ENCODE data around the gene IKZF3. TPM values are rescaled to one million over a fixed set of nuclear protein-coding genes. Genes with fewer than 3 reads are reported as not detected.
"Not testable (repeated sequence)": the region's sequence is repeated elsewhere in the genome, so short reads cannot be mapped to it uniquely, and the experiment has no call there.

IKZF3 gene
- total RNA-seq, 2 experiments from 2014 or later: 39.7 to 39.9 TPM

- DNase-seq (peak in 1 of 14 experiments; percentile 12), ATAC-seq (ENCODE audit: poor library complexity) (no peak)
- Mint-ChIP-seq H3K9me3 (no peaks in the 10 kb centered on the region), H3K36me3 (ENCODE audit: low read depth) (peaks cover 32% of the 10 kb centered on the region), H3K27ac (peak overlapping the region; percentile 88), H3K4me1 (ENCODE audit: low read depth) (peaks cover 17% of the 10 kb centered on the region), H3K27me3 (no peaks in the 10 kb centered on the region), H3K4me3 (peak overlapping the region; percentile 91)
- H3K27ac ChIP-seq (ENCODE audit: low read depth in 1 of 2, low read length in 2 of 2): no peak overlapping the region
- H3K27me3 ChIP-seq (ENCODE audit: control insufficient read depth in 1 of 2, insufficient read depth in 2 of 2, low read length in 2 of 2): no peaks in the 10 kb centered on the region
- ChIA-PET POLR2A (interaction anchor here (0.7 to 3.3 kb wide), 13 partner anchors 25 to 286 kb away, joined by 3 to 26 read pairs (median 8); partner anchors contain the start of genes CSF3, IKZF3, LRRC3C and ORMDL3), CTCF (interaction anchor here (0.7 to 3.6 kb wide), 15 partner anchors 24 to 905 kb away, joined by 3 to 43 read pairs (median 8); partner anchors contain the start of genes IKZF3 and PSMD3)
- peaks cover 30% of the 10 kb centered on the region for H3K36me3 ChIP-seq (ENCODE audit: insufficient read depth, low read length)
- intact Hi-C loops (cut with DNase I, micrococcal nuclease): loop anchor here in 1 of 2 experiments (2.0 to 5.0 kb wide), 2 partner anchors 43 to 92 kb away; partner anchors contain the start of gene STARD3
- peak overlapping the region; percentile 79 for H3K4me3 ChIP-seq (ENCODE audit: low read length)
- no peak for TF ChIP-seq CTCF (IDR thresholded peaks at IDR 0.05)
- H3K4me1 ChIP-seq (ENCODE audit: insufficient read depth, low read length): peaks cover 23% of the 10 kb centered on the region
- no peaks in the 10 kb centered on the region for H3K9me3 ChIP-seq (ENCODE audit: control insufficient read depth in 1 of 2, insufficient read depth in 1 of 2, low read length in 2 of 2)
Observed at GRCh38 chr17:39729280-39729851, 134.7 kb downstream of the IKZF3 start.

GRCh38 chr17:39727556-39727955, 136.6 kb downstream of the IKZF3 start:
- H3K4me3 Mint-ChIP-seq: no peak overlapping the region
- H3K4me1 Mint-ChIP-seq (ENCODE audit: low read depth): peaks cover 17% of the 10 kb centered on the region
- ChIA-PET CTCF (no interaction called here), POLR2A (no interaction called here)
- H3K36me3 Mint-ChIP-seq (ENCODE audit: low read depth): peaks cover 32% of the 10 kb centered on the region
- Histone ChIP-seq H3K4me3 (ENCODE audit: low read length) (no peak overlapping the region), H3K36me3 (ENCODE audit: insufficient read depth, low read length) (peaks cover 30% of the 10 kb centered on the region), H3K27me3 (ENCODE audit: control insufficient read depth in 1 of 2, insufficient read depth in 2 of 2, low read length in 2 of 2) (no peaks in the 10 kb centered on the region), H3K9me3 (ENCODE audit: control insufficient read depth in 1 of 2, insufficient read depth in 1 of 2, low read length in 2 of 2) (no peaks in the 10 kb centered on the region), H3K27ac (ENCODE audit: low read depth in 1 of 2, low read length in 2 of 2) (no peak overlapping the region), H3K4me1 (ENCODE audit: insufficient read depth, low read length) (peaks cover 23% of the 10 kb centered on the region)
- ATAC-seq (ENCODE audit: poor library complexity) (no peak), DNase-seq (no peak)
- H3K27ac Mint-ChIP-seq: no peak overlapping the region
- intact Hi-C loops (cut with DNase I, micrococcal nuclease): loop anchor here in 1 of 2 experiments (5.0 kb wide), 1 partner anchor 90 kb away; the partner anchor contains the start of gene STARD3
- no peak for TF ChIP-seq CTCF (IDR thresholded peaks at IDR 0.05)
- H3K27me3 Mint-ChIP-seq: no peaks in the 10 kb centered on the region
- H3K9me3 Mint-ChIP-seq: no peaks in the 10 kb centered on the region

DNA sequence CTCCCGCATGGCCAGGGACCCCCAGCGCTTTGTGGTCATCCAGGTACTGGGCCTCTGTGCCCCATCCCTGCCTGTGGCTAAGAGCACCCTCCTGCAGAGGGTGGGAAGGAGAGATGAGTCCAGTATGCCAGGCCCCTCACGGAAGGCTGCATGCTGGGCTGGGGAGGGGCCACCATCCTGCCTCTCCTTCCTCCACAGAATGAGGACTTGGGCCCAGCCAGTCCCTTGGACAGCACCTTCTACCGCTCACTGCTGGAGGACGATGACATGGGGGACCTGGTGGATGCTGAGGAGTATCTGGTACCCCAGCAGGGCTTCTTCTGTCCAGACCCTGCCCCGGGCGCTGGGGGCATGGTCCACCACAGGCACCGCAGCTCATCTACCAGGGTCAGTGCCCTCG, 137.5 kb downstream of the IKZF3 start:
- intact Hi-C loops (cut with DNase I, micrococcal nuclease): loop anchor here in 1 of 2 experiments (5.0 kb wide), 1 partner anchor 89 kb away; the partner anchor contains the start of gene STARD3
- peaks cover 30% of the 10 kb centered on the region for H3K36me3 ChIP-seq (ENCODE audit: insufficient read depth, low read length)
- H3K9me3 ChIP-seq (ENCODE audit: control insufficient read depth in 1 of 2, insufficient read depth in 1 of 2, low read length in 2 of 2): no peaks in the 10 kb centered on the region
- no peak for DNase-seq
- no peak for TF ChIP-seq CTCF (IDR thresholded peaks at IDR 0.05)
- POLR2A ChIA-PET: no interaction called here
- no peaks in the 10 kb centered on the region for H3K27me3 ChIP-seq (ENCODE audit: control insufficient read depth in 1 of 2, insufficient read depth in 2 of 2, low read length in 2 of 2)
- Mint-ChIP-seq H3K4me1 (ENCODE audit: low read depth) (peaks cover 17% of the 10 kb centered on the region), H3K9me3 (no peaks in the 10 kb centered on the region), H3K27ac (no peak overlapping the region), H3K27me3 (no peaks in the 10 kb centered on the region), H3K4me3 (no peak overlapping the region), H3K36me3 (ENCODE audit: low read depth) (peaks cover 32% of the 10 kb centered on the region)
- H3K27ac ChIP-seq (ENCODE audit: low read depth in 1 of 2, low read length in 2 of 2): no peak overlapping the region
- no peak overlapping the region for H3K4me3 ChIP-seq (ENCODE audit: low read length)
- no peak for ATAC-seq (ENCODE audit: poor library complexity)
- peaks cover 23% of the 10 kb centered on the region for H3K4me1 ChIP-seq (ENCODE audit: insufficient read depth, low read length)
- CTCF ChIA-PET: no interaction called here

DNA sequence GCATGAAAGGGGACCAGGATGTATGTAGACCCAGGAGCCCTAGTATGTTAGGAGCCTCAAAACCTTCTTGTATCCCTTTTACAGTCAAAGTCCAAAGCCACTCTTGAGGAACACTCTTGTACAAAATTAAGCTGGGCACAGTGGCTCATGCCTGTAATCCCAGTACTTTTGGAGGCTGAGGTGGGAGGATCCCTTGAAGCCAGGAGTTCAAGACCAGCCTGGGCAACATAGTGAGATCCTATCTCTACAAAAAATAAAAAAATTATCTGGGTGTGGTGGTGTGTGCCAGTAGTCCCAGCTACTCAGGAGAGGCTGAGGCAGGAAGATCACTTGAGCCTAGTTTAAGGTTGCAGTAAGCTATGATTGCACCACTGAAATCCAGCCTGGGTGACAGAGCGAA, 138.2 kb downstream of the IKZF3 start:
- H3K36me3 ChIP-seq (ENCODE audit: insufficient read depth, low read length): peaks cover 30% of the 10 kb centered on the region
- Mint-ChIP-seq H3K4me1 (ENCODE audit: low read depth) (peaks cover 17% of the 10 kb centered on the region), H3K36me3 (ENCODE audit: low read depth) (peaks cover 32% of the 10 kb centered on the region)
- intact Hi-C loops (cut with DNase I, micrococcal nuclease): loop anchor here in 1 of 2 experiments (5.0 kb wide), 1 partner anchor 89 kb away; the partner anchor contains the start of gene STARD3
- H3K9me3 ChIP-seq (ENCODE audit: control insufficient read depth in 1 of 2, insufficient read depth in 1 of 2, low read length in 2 of 2); ATAC-seq (ENCODE audit: poor library complexity); H3K4me3 ChIP-seq (ENCODE audit: low read length); H3K27me3 Mint-ChIP-seq; H3K4me3 Mint-ChIP-seq; CTCF ChIA-PET; H3K27ac Mint-ChIP-seq; H3K27me3 ChIP-seq (ENCODE audit: control insufficient read depth in 1 of 2, insufficient read depth in 2 of 2, low read length in 2 of 2); H3K27ac ChIP-seq (ENCODE audit: low read depth in 1 of 2, low read length in 2 of 2); H3K9me3 Mint-ChIP-seq; POLR2A ChIA-PET; DNase-seq: not testable (repeated sequence)
- peaks cover 19% of the 10 kb centered on the region for H3K4me1 ChIP-seq (ENCODE audit: insufficient read depth, low read length)
